ENCODE results near the gene BCKDHB. TPM values are rescaled to one million over a fixed set of nuclear protein-coding genes. Genes with fewer than 3 reads are reported as not detected.

Gene BCKDHB
- total and polyA plus RNA-seq, 2 experiments from 2014 or later: 32.1 to 42.7 TPM

GRCh38 chr6:80091506-80091905 lies 15.0 kb upstream of the BCKDHB start:
- TF ChIP-seq ETS1 (IDR thresholded peaks at IDR 0.05) (no peak), ZNF331 (CRISPR knock-in tag; IDR thresholded peaks at IDR 0.05; ENCODE audit: low read depth) (no peak), POLR2AphosphoS5 (IDR thresholded peaks at IDR 0.05; ENCODE audit: low read depth) (no peak), ZNF114 (CRISPR knock-in tag; IDR thresholded peaks at IDR 0.05) (no peak), ZNF462 (CRISPR knock-in tag; IDR thresholded peaks at IDR 0.05) (no peak), NANOG (IDR thresholded peaks at IDR 0.05; ENCODE audit: borderline replicate concordance) (no peak), STAT1 (IDR thresholded peaks at IDR 0.05; ENCODE audit: unreplicated experiment) (no peak), CTCF (conservative IDR thresholded peaks at IDR 0.05; ENCODE audit: low read depth in 2 of 2) (no peak), REST (IDR thresholded peaks at IDR 0.05; ENCODE audit: unreplicated experiment) (no peak), EZH2phosphoT487 (IDR thresholded peaks at IDR 0.05; ENCODE audit: unreplicated experiment) (no peak), CREB1 (CRISPR knock-in tag; IDR thresholded peaks at IDR 0.05; ENCODE audit: low read depth) (no peak), JUNB (IDR thresholded peaks at IDR 0.05; ENCODE audit: unreplicated experiment) (no peak), EZH2 (IDR thresholded peaks at IDR 0.05; ENCODE audit: low read depth, unreplicated experiment) (no peak)
- H3K36me3 Mint-ChIP-seq (ENCODE audit: low read depth): no peaks in the 10 kb centered on the region

More at GRCh38 chr6:80091506-80091905, 15.0 kb upstream of the BCKDHB start:
- H3K27ac ChIP-seq (ENCODE audit: low read depth): no peak overlapping the region
- H3K27me3 Mint-ChIP-seq (ENCODE audit: insufficient read depth, low read depth, poor library complexity): no peaks in the 10 kb centered on the region
- no peaks in the 10 kb centered on the region for H3K4me1 Mint-ChIP-seq
- no peaks in the 10 kb centered on the region for H3K79me2 ChIP-seq (replicated peaks; ENCODE audit: insufficient read depth)
- H3K36me3 ChIP-seq (ENCODE audit: insufficient read depth): no peaks in the 10 kb centered on the region
- H2AFZ ChIP-seq: no peak overlapping the region; the same call in 1 of the 2 replicates
- H3K4me1 ChIP-seq (ENCODE audit: insufficient read depth): no peaks in the 10 kb centered on the region
- ATAC-seq: no peak
- no peak overlapping the region for H3K4me3 Mint-ChIP-seq
- no peak overlapping the region for H3K27ac Mint-ChIP-seq
- H4K20me1 ChIP-seq (replicated peaks; ENCODE audit: insufficient read depth): no peaks in the 10 kb centered on the region
- no peak overlapping the region for H3K4me3 ChIP-seq
- no peak for DNase-seq (ENCODE audit: low spot score)
- no peaks in the 10 kb centered on the region for H3K9me3 Mint-ChIP-seq
- H3F3A ChIP-seq (replicated peaks; ENCODE audit: low read depth): no peaks in the 10 kb centered on the region
- no peak overlapping the region for H3K4me2 ChIP-seq
- H3K27me3 ChIP-seq (ENCODE audit: insufficient read depth): no peaks in the 10 kb centered on the region
- no peaks in the 10 kb centered on the region for H3K9me2 ChIP-seq (ENCODE audit: insufficient read depth)
